Tibial artery (tissue), 4 donors: ENCODE measurements around the gene AMZ1.

Source experiments
- DNase-seq, 2 donors: peaks; one replicate each; pipeline ENCODE4 v3.0.0-alpha.2; 2019
- H3K27ac ChIP-seq, 2 donors: fragments of 200-600 bp; sonication (generic) in 1 of 2; 1 replicate in 1 of 2; 2 replicates in 1 of 2; pipeline ENCODE4 v1.5.1; 2018 to 2019; ENCODE audit warnings: mild to moderate bottlenecking in 1 of 2
- H3K27me3 ChIP-seq, 2 donors: fragments of 200-600 bp; sonication (generic) in 1 of 2; one replicate each; pipeline versions ENCODE4 v1.5.1 to v1.6.0; 2016 to 2019
- H3K36me3 ChIP-seq, 3 donors: fragments of 200-600 bp; sonication (generic) in 2 of 3; one replicate each; pipeline ENCODE4 v1.5.1; 2016 to 2019; ENCODE audit warnings: mild to moderate bottlenecking in 2 of 3
- H3K4me1 ChIP-seq, 4 donors: fragments of 200-600 bp; sonication (generic) in 2 of 4; 1 replicate in 3 of 4; 2 replicates in 1 of 4; pipeline ENCODE4 v1.5.1; 2016 to 2019
- H3K4me3 ChIP-seq, 2 donors: fragments of 200-600 bp; sonication (generic) in 1 of 2; 1 replicate in 1 of 2; 2 replicates in 1 of 2; pipeline ENCODE4 v1.5.1; 2018 to 2019; ENCODE audit warnings: mild to moderate bottlenecking in 2 of 2
- H3K9me3 ChIP-seq, 3 donors: fragments of 200-600 bp; sonication (generic) in 1 of 3; one replicate each; pipeline ENCODE4 v1.5.1; 2016 to 2019
- intact Hi-C: fragments of 100-400 bp; cut with DNase I; formaldehyde crosslinking; loops from one replicate; pipeline ENCODE4 v1.15.0; 2023; ENCODE audit warnings: low total_unique reads
- TF ChIP-seq, protein P1 (sequence below), 2 experiments: fragments of 200-600 bp in 1 of 2; fragments of 450-650 bp in 1 of 2; IDR thresholded peaks; one replicate each; pipeline ENCODE4 v1.5.1; 2017 to 2019; ENCODE audit warnings: antibody characterized with exemption in 2 of 2, mild to moderate bottlenecking in 1 of 2, moderate library complexity in 1 of 2

AMZ1 gene, protein sequence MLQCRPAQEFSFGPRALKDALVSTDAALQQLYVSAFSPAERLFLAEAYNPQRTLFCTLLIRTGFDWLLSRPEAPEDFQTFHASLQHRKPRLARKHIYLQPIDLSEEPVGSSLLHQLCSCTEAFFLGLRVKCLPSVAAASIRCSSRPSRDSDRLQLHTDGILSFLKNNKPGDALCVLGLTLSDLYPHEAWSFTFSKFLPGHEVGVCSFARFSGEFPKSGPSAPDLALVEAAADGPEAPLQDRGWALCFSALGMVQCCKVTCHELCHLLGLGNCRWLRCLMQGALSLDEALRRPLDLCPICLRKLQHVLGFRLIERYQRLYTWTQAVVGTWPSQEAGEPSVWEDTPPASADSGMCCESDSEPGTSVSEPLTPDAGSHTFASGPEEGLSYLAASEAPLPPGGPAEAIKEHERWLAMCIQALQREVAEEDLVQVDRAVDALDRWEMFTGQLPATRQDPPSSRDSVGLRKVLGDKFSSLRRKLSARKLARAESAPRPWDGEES

GRCh38 chr7:2687881-2688318 is at the start of gene AMZ1:
Gene AMZ1 (plus strand): TSS chr7:2688202. CDS start chr7:2700452, 12,250 bp downstream.
- Histone ChIP-seq H3K9me3 (no peaks in the 10 kb centered on the region), H3K4me1 (peaks cover 4 to 33% (median 26%) of the 10 kb centered on the region in 4 donors), H3K27me3 (peaks cover 0 to 29% of the 10 kb centered on the region in 2 donors), H3K36me3 (no peaks in the 10 kb centered on the region), H3K4me3 (peak within 1 kb of the TSS; percentile 39 to 56), H3K27ac (peak within 1 kb of the TSS in 1 of 2 donors; percentile 18)
- no peak for DNase-seq
- TF ChIP-seq, protein P1, sequence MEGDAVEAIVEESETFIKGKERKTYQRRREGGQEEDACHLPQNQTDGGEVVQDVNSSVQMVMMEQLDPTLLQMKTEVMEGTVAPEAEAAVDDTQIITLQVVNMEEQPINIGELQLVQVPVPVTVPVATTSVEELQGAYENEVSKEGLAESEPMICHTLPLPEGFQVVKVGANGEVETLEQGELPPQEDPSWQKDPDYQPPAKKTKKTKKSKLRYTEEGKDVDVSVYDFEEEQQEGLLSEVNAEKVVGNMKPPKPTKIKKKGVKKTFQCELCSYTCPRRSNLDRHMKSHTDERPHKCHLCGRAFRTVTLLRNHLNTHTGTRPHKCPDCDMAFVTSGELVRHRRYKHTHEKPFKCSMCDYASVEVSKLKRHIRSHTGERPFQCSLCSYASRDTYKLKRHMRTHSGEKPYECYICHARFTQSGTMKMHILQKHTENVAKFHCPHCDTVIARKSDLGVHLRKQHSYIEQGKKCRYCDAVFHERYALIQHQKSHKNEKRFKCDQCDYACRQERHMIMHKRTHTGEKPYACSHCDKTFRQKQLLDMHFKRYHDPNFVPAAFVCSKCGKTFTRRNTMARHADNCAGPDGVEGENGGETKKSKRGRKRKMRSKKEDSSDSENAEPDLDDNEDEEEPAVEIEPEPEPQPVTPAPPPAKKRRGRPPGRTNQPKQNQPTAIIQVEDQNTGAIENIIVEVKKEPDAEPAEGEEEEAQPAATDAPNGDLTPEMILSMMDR (IDR thresholded peaks at IDR 0.05) = no peak
- intact Hi-C loops = loop anchor here (10.0 kb wide), 1 partner anchor 123 kb away; no protein-coding TSS in a partner anchor

GRCh38 chr7:2638224-2638991 is 49.6 kb upstream of the AMZ1 start:
- Histone ChIP-seq H3K36me3 (no peaks in the 10 kb centered on the region), H3K27ac (peak overlapping the region; percentile 8 to 63), H3K27me3 (no peaks in the 10 kb centered on the region), H3K9me3 (no peaks in the 10 kb centered on the region), H3K4me1 (peaks cover 12 to 91% (median 68%) of the 10 kb centered on the region in 4 donors), H3K4me3 (peak overlapping the region in 1 of 2 donors; percentile 11)
- intact Hi-C loops = no loop called here
- DNase-seq = peak in 1 of 2 donors; percentile 91
- TF ChIP-seq, protein P1 (IDR thresholded peaks at IDR 0.05) = no peak

DNA sequence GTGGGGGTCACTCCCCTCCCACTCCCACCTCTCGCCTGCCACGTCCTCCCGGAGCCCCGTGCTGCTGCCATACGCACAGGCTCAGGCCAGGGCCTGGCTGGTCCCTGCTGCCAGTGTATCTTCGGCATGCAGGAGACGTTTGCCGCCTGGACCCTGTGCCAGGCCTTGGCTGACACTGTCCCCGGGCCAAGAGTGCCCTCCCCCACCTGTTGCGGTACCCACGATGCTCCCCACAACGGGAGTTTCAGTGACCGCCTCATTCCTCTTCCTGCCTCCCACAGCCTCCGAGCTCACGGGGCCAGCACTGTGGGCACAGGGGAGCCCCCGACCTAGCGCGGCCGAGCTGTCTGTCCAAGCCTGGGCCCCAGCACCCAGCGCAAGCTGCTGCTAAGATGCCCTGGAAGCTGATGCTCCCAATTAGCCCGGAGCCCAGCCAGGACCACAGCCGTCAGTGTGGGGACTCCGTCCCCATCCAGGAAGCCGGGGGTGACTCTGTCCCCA is 48.8 kb upstream of the AMZ1 start:
- DNase-seq = no peak
- H3K27ac ChIP-seq = peak overlapping the region; percentile 8 to 63
- no peak overlapping the region for H3K4me3 ChIP-seq
- no peaks in the 10 kb centered on the region for H3K9me3 ChIP-seq
- intact Hi-C loops = no loop called here
- H3K27me3 ChIP-seq = no peaks in the 10 kb centered on the region
- TF ChIP-seq, protein P1 (IDR thresholded peaks at IDR 0.05) = no peak
- H3K36me3 ChIP-seq = no peaks in the 10 kb centered on the region
- peaks cover 12 to 87% (median 61%) of the 10 kb centered on the region in 4 donors for H3K4me1 ChIP-seq

- Histone ChIP-seq H3K36me3 (no peaks in the 10 kb centered on the region), H3K27me3 (no peaks in the 10 kb centered on the region), H3K27ac (peak overlapping the region; percentile 8 to 63), H3K4me1 (peaks cover 12 to 87% (median 56%) of the 10 kb centered on the region in 4 donors), H3K4me3 (no peak overlapping the region), H3K9me3 (no peaks in the 10 kb centered on the region)
- intact Hi-C loops = no loop called here
- no peak for DNase-seq
- TF ChIP-seq, protein P1 (IDR thresholded peaks at IDR 0.05) = no peak
These were observed 48.1 kb upstream of the AMZ1 start for GRCh38 chr7:2639695-2640481.

GRCh38 chr7:2640482-2640830 is 47.5 kb upstream of the AMZ1 start:
- Histone ChIP-seq H3K9me3 (no peaks in the 10 kb centered on the region), H3K27ac (peak overlapping the region in 1 of 2 donors; percentile 63), H3K4me3 (no peak overlapping the region), H3K27me3 (no peaks in the 10 kb centered on the region), H3K36me3 (no peaks in the 10 kb centered on the region), H3K4me1 (peaks cover 12 to 82% (median 55%) of the 10 kb centered on the region in 4 donors)
- TF ChIP-seq, protein P1 (IDR thresholded peaks at IDR 0.05) = no peak
- intact Hi-C loops = no loop called here
- DNase-seq = no peak
